GM21381 (cell line): ENCODE results near the gene ART4.

ENCODE experiments used
- ATAC-seq: cut with Tn5 transposase; IDR thresholded peaks from one replicate; pipeline ENCODE4 v1.9.1; 2021; ENCODE audit warnings: mild to moderate bottlenecking, moderate library complexity; ENCODE audit not compliant: unreplicated experiment

Gene ART4

DNA sequence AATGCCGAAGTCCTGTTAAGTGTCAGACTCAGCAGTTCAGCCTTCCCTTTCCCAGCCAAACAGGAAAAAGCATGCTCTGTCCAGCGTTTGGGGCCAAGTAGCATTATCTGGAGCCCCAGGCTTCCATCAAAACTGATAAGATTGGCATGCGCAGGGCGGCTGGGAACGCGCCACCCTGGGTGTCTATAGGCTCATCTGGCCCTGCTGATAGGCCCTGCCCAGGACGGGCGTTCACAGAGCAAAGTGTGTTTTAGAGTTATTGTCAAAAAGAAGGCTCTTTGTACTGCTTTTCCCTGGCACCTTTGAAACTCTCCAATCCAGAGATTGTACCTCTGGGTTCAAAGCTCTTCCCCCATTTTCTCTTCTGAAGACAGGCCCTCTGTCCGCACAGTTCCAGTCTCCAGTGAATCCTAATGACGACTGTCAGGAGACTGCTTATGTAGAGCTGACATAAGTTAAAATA, at the start of gene ART4:
Gene ART4, minus strand, starts transcription at position 102 of the 463 bp plus-strand sequence. CDS start 413 bp downstream, outside the sequence.
- ATAC-seq, result no peak

- no peak for ATAC-seq
Observed at GRCh38 chr12:14892726-14893505, 49.6 kb upstream of the ART4 start.

- no peak for ATAC-seq
Observed at GRCh38 chr12:14890701-14891100, 47.4 kb upstream of the ART4 start.

DNA sequence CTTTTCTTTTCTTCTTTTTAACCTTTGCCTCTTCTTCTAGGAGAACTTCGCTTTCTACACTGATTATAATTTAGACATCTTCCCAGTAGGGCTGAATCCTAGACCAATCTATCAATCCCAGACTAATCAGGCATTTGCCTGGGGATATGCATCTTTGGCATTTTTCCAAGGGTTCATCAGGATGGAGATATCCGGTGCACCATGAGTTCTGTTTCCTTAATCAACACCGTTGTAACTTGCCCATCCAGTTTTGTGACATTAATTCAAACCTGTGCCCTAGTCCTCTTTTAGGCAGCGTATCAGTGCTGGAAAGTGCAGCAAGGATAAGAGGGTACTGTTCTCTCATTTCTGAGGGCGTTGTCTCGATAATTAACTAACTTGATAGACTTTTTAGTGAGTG, 42.9 kb upstream of the ART4 start:
- no peak for ATAC-seq

- ATAC-seq, result no peak
Observed at GRCh38 chr12:14885718-14886221, 42.4 kb upstream of the ART4 start, which contains the start of gene MGP. Gene MGP, minus strand, starts transcription at chr12:14885854. Its CDS starts 63 bp downstream, at chr12:14885791.

DNA sequence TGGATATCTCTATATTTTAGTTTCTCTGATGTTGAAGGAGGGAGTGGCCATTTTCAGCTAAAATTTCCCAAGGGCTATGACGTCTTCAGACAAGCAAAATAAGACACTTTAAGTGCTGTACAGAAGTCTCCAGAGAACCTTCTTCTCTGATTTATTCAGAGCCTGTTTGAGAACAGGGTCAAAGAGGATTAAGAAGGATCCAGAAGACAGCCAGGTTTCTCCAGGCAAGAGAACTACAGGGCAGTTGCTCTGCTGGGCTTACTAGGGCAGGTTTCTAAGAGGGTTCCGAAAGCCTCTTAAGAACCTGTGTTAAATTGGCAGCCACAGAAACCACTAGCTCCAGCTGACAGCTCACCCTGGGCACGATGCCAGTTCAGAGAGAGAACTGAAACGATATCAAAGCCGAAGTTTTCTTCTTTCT, 41.1 kb upstream of the ART4 start:
- peak; percentile 99 for ATAC-seq

DNA sequence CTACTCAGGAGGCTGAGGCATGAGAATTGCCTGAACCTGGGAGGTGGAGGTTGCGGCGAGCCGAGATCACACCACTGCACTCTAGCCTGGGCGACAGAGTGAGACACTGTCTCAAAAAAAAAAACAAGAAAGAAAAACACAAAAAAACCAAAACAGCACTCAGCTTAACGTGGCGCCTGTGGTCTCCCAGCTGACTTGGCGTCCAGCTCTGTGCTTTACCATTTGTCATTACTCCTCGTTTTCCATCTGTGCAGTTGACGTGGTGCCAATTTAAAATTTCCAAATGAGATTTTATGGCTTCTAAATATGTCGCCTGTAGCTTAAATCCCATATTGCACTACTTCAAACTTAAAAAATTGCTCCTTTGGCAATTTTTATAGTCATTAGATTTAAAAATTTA, 40.4 kb upstream of the ART4 start:
- no peak for ATAC-seq

- ATAC-seq, result no peak
Observed at GRCh38 chr12:14880890-14881453, 37.6 kb upstream of the ART4 start.

DNA sequence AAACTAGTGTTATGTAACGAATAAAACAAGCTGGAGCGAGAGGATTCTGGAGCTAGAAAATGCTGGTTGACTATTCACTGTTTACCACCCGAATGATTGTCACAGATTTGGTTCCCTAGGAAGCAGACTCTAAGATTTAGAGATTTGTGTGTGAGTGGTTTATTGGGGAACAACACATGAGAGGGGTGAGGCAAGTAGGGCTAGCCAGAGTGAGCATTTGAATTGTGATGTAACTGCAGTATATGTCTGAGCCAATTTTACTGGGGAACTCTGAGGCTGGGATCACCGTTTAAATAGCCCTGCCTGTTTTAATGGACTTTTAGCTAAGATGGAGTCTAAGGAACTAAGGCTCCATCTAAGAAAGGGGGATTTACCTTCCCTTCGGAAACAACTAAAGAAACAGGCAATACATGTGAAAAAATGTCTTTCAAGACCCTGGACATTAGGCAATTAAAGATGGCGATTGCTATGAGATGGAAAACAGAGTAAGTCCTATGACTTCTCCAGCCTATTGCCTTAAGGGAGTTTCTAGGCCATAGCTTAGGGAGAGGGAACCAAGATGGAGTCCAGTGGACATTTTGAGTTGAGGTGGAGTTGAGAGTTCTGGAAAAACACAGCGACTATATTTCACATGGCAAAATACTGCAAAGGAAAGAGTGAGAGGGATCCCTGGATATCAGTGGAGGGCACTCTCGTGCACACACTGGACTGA, 36.1 kb upstream of the ART4 start:
- no peak for ATAC-seq

DNA sequence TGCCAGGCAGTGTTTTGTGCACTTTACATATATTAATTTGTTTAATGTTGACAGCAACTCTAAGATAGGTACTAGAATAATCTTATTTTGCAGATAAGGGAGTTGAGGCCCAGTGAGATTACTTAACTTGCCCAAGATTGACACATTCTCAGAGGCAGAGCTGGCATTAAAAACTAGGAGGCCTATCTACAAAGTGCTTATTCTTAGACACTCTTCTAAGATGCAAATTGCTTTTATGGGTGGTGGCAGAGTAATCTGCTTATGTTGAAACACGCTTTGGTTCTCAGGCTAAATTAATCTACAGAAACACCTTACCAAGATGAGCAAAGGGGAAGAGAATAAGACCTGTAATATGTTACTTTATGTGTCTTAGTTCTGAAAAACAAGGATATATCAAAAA, 35.2 kb upstream of the ART4 start:
- no peak for ATAC-seq

DNA sequence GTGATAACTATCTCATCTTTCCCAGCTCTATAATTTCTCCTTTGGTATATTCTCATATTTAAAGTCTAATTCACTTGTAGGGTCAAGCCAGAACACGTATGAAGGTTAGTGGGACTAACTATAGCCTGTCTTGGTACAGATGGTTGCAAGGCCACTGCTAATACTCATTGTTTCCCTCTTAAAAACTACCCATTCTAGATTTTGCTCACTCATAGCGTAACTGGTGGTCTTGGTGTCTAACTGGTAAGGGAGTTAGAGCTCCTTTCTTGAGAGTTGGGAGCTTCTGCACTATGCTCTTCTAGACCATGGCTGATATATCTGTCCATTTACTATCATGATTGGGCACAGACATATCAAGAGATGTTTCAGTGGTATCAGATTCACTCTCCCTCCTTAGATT, 33.5 kb upstream of the ART4 start:
- ATAC-seq, result no peak

GRCh38 chr12:14874882-14875281, 31.6 kb upstream of the ART4 start:
- no peak for ATAC-seq

GRCh38 chr12:14873440-14874185, 30.3 kb upstream of the ART4 start:
- no peak for ATAC-seq

GRCh38 chr12:14871886-14872285, 28.6 kb upstream of the ART4 start:
- ATAC-seq, result no peak

DNA sequence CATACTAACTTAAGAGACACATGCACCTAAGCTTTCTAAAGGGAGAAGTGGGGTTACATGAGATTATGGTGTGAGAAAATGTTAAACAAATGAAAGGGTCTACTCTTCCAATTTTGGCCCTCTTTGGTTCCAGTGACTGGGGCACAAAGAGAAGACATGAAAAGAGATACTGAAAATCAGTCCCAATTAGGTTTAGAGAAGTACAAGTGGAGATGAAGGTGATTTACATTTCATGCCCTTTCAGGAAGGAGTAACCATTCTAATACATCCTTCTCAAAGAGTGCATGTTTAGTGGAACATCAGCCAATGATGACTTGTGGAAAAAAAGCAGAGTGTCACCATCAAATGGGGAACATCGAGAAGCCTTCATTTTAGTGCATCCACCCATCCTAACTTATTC, 27.9 kb upstream of the ART4 start:
- no peak for ATAC-seq

DNA sequence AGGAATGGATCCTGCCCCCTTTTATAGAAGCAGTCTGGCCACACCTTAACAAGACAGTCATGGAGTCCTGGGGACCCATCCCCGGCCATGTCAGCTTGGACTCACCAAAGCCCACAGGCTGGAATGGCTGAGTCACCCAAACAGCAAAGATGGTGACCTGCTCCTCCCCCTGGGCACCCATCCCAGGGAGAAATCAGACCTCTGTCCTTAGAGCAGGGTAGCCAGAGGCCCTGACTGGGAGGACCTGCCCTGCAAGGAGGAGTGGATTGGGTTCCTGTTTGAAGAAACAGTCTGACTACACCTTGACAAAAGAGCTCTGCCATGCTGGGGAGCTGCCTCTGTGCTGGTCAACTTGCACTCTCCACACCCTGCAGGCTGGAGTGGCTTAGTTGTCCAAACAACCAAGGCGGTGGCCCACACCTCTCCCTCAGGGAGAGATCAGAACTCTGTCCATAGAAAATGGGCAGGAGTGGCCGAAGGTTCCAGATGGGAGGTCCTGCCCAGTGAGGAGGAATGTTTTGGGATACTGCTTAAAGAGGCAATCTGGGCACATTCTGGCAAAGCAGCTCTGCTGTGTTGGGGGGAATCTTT, 25.7 kb upstream of the ART4 start:
- no peak for ATAC-seq

GRCh38 chr12:14860490-14860889, 17.2 kb upstream of the ART4 start:
- no peak for ATAC-seq

DNA sequence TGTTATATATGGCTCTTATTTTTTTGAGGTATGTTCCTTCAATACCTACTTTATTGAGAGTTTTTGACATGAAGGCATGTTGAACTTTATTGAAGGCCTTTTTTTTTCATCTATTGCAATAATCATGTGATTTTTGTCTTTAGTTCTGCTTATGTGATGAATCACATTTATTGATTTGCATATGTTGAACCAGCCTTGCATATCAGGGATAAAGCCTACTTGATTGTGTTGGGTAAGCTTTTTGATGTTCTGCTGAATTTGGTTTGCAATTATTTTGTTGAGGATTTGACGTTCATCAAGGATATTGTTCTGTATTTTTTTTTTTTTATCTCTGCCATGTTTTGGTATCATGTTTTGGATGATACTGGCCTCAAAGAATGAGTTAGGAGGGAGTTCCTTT, 15.2 kb upstream of the ART4 start:
- no peak for ATAC-seq

DNA sequence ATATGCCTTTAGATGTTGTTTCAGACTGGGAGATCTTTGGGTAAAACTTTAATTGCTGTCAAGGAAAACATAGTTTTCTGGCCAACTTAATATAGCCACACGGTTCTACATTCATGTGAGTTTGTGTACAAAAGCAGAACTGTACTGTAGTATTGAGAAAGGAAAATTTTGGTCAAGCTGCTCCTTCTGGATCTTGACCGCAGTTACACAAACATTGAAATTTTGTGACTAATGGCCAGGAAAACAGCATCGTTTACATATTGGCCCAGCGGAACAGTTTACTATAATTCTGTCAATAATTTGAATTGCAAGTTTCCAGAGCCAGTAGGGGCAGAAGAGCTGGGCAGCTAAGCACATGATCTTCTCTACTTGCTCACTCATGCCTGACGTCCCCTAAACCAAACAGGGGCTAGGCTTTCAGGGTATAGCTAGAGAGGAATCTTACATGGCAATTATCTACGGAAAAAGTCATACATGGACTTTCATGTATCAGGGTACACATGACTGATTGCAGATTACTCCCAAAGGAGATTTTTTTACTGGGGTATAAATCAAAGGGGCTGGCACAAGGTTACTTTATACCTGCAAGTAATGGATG, 11.4 kb upstream of the ART4 start:
- ATAC-seq, result no peak

DNA sequence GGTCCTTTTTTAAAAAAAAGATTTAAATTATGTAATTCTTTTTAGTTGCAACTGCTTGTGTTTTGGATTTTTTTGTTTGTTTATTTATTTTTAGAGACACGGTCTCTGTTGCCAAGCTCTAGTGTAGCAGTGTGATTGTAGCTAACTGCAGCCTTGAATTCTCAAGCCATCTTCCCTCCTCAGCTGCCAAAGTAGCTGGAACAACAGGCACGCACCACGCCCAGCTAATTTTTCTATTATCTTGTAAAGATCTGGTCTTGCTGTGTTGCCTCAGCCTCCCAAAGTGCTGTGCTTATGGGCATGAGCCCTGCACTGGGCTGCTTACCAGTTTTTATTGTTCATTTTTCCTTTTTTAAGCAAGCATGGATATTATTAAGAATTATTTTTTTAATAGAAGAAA, 10.6 kb upstream of the ART4 start:
- ATAC-seq, result no peak
